Activated T-cell treated with anti-CD3 and anti-CD28 coated beads, Interleukin-2, amount 50 U/mL, for 1 hour (primary cell): ENCODE measurements around the gene CDKAL1.
"Not testable (repeated sequence)": the region's sequence is repeated elsewhere in the genome, so short reads cannot be mapped to it uniquely, and the experiment has no call there.

Source experiments
- DNase-seq: peaks from one replicate; pipeline ENCODE4 v3.0.0-alpha.2; 2020

Gene CDKAL1

GRCh38 chr6:21193790-21194475, 659.7 kb downstream of the CDKAL1 start:
- DNase-seq, result no peak

- not testable (repeated sequence) for DNase-seq
These were observed 661.0 kb downstream of the CDKAL1 start for GRCh38 chr6:21195301-21195700.

- DNase-seq, result no peak
These were observed 663.9 kb downstream of the CDKAL1 start for GRCh38 chr6:21198032-21198640.

GRCh38 chr6:21199262-21199661, 665.0 kb downstream of the CDKAL1 start:
- no peak for DNase-seq

- no peak for DNase-seq
These were observed 666.0 kb downstream of the CDKAL1 start for GRCh38 chr6:21200134-21200870.

- DNase-seq, result no peak
These were observed 666.9 kb downstream of the CDKAL1 start for GRCh38 chr6:21201187-21201586.

- DNase-seq, result no peak
These were observed 667.5 kb downstream of the CDKAL1 start for GRCh38 chr6:21201637-21202350.

GRCh38 chr6:21202521-21202920, 668.3 kb downstream of the CDKAL1 start:
- DNase-seq, result no peak

GRCh38 chr6:21204951-21205350, 670.7 kb downstream of the CDKAL1 start:
- DNase-seq, result no peak

- DNase-seq, result no peak
These were observed 674.0 kb downstream of the CDKAL1 start for GRCh38 chr6:21208081-21208795.

GRCh38 chr6:21208796-21209186, 674.5 kb downstream of the CDKAL1 start:
- no peak for DNase-seq

GRCh38 chr6:21213492-21213891, 679.2 kb downstream of the CDKAL1 start:
- no peak for DNase-seq

- DNase-seq, result no peak
These were observed 680.6 kb downstream of the CDKAL1 start for GRCh38 chr6:21214738-21215448.

GRCh38 chr6:21219241-21219640, 685.0 kb downstream of the CDKAL1 start:
- DNase-seq, result no peak

- DNase-seq, result no peak
These were observed 685.6 kb downstream of the CDKAL1 start for GRCh38 chr6:21219856-21220255.

- no peak for DNase-seq
These were observed 686.2 kb downstream of the CDKAL1 start for GRCh38 chr6:21220271-21220987.

- no peak for DNase-seq
These were observed 688.4 kb downstream of the CDKAL1 start for GRCh38 chr6:21222656-21223055.

GRCh38 chr6:21225912-21226311, 691.7 kb downstream of the CDKAL1 start:
- DNase-seq, result no peak

- no peak for DNase-seq
These were observed 693.2 kb downstream of the CDKAL1 start for GRCh38 chr6:21227486-21227885.

GRCh38 chr6:21228411-21228810, 694.2 kb downstream of the CDKAL1 start:
- DNase-seq, result no peak

GRCh38 chr6:21228876-21229460, 694.7 kb downstream of the CDKAL1 start:
- no peak for DNase-seq
